OCI-LY3 (cell line): Measurements from ENCODE around the gene MOCOS.

Experiments used
- H2AFZ ChIP-seq: fragments of 200-600, 300-600 bp; shearing (Covaris generic); 2 replicates; pipeline ENCODE4 v1.6.0; 2014; ENCODE audit warnings: antibody characterized with exemption, low read depth, low read length
- H3K27ac ChIP-seq: fragments of 200-600, 300-600 bp; sonication (generic); 2 replicates; pipeline ENCODE4 v1.5.1; 2014; ENCODE audit warnings: mild to moderate bottlenecking, low read length, moderate library complexity, mixed read lengths
- H3K27me3 ChIP-seq: fragments of 200-600, 300-600 bp; sonication (generic); 2 replicates; pipeline ENCODE4 v1.6.1; 2014; ENCODE audit warnings: low read depth, low read length, mixed read lengths
- H3K36me3 ChIP-seq: fragments of 200-600, 300-600 bp; sonication (generic); replicated peaks from 2 replicates; pipeline ENCODE3; 2014; ENCODE audit warnings: low read depth, low read length, mixed read lengths
- H3K4me1 ChIP-seq: fragments of 300-600, 200-600 bp; sonication (generic); 2 replicates; pipeline ENCODE4 v1.6.1; 2014; ENCODE audit warnings: low read length, mixed read lengths
- H3K4me2 ChIP-seq: fragments of 200-600, 300-600 bp; sonication (generic); 2 replicates; pipeline ENCODE4 v1.6.1; 2014; ENCODE audit warnings: low read length, mixed read lengths
- H3K4me3 ChIP-seq: fragments of 300-600, 200-600 bp; sonication (generic); 2 replicates; pipeline ENCODE4 v1.5.1; 2014; ENCODE audit warnings: antibody characterized with exemption, mild to moderate bottlenecking, low read length, moderate library complexity
- H3K79me2 ChIP-seq: fragments of 300-600, 200-600 bp; shearing (Covaris generic); 2 replicates; pipeline ENCODE4 v1.6.1; 2014; ENCODE audit warnings: mild to moderate bottlenecking, low read length, mixed read lengths
- H3K9ac ChIP-seq: fragments of 300-600, 200-600 bp; shearing (Covaris generic); 2 replicates; pipeline ENCODE4 v1.6.0; 2014; ENCODE audit warnings: mild to moderate bottlenecking, low read length, moderate library complexity
- H3K9me3 ChIP-seq: fragments of 200-600, 300-600 bp; shearing (Covaris generic); 2 replicates; pipeline ENCODE4 v1.6.1; 2014; ENCODE audit warnings: low read length, mixed read lengths; ENCODE audit not compliant: insufficient read depth
- H4K20me1 ChIP-seq: fragments of 200-600, 300-600 bp; sonication (generic); 2 replicates; pipeline ENCODE4 v1.6.1; 2016; ENCODE audit warnings: low read length, mixed read lengths; ENCODE audit not compliant: insufficient read depth
- CTCF ChIP-seq: fragments of 200-600, 300-600 bp; sonication (generic); IDR thresholded peaks from 2 replicates; pipeline ENCODE4 v1.5.1; 2014; ENCODE audit warnings: antibody characterized with exemption, low read length, low read depth
- EZH2phosphoT487 ChIP-seq: fragments of 200-600 bp; shearing (Covaris generic); IDR thresholded peaks from 2 replicates; pipeline ENCODE4 v1.6.1; 2018; ENCODE audit warnings: antibody characterized with exemption, mixed run types, low read depth

MOCOS gene

GRCh38 chr18:36153771-36154170 lies 33.5 kb upstream of the MOCOS start:
- Histone ChIP-seq H3K4me3 (no peak overlapping the region), H3K27ac (no peak overlapping the region), H3K4me1 (peaks cover 24% of the 10 kb centered on the region), H4K20me1 (0 out of 2 replicates have a peak, but pooled peaks cover 4% of the 10 kb centered on the region), H3K27me3 (no peaks in the 10 kb centered on the region), H3K9ac (no peak overlapping the region), H3K9me3 (no peaks in the 10 kb centered on the region), H2AFZ (no peak overlapping the region), H3K36me3 (peaks cover 66% of the 10 kb centered on the region), H3K4me2 (no peak overlapping the region), H3K79me2 (0 out of 2 replicates have a peak, but pooled peaks cover 8% of the 10 kb centered on the region)
- no peak for TF ChIP-seq CTCF
- no peak for TF ChIP-seq EZH2phosphoT487

- Histone ChIP-seq H4K20me1 (0 out of 2 replicates have a peak, but pooled peaks cover 4% of the 10 kb centered on the region), H3K36me3 (peaks cover 60% of the 10 kb centered on the region)
- TF ChIP-seq CTCF: no peak
These were observed 31.2 kb upstream of the MOCOS start for GRCh38 chr18:36155851-36156757.

GRCh38 chr18:36157441-36157840 lies 29.9 kb upstream of the MOCOS start:
- no peak overlapping the region for H3K9ac ChIP-seq
- H3K4me3 ChIP-seq: no peak overlapping the region
- no peak overlapping the region for H3K4me2 ChIP-seq
- no peak overlapping the region for H2AFZ ChIP-seq
- H3K9me3 ChIP-seq: no peaks in the 10 kb centered on the region
- no peak overlapping the region for H3K27ac ChIP-seq
- H3K27me3 ChIP-seq: no peaks in the 10 kb centered on the region
- H3K79me2 ChIP-seq: 0 out of 2 replicates have a peak, but pooled peaks cover 4% of the 10 kb centered on the region
- H3K4me1 ChIP-seq: peaks cover 4% of the 10 kb centered on the region; the same call in 1 of the 2 replicates
- TF ChIP-seq CTCF: no peak
- TF ChIP-seq EZH2phosphoT487: no peak
- 0 out of 2 replicates have a peak, but pooled peaks cover 4% of the 10 kb centered on the region for H4K20me1 ChIP-seq
- H3K36me3 ChIP-seq: peaks cover 62% of the 10 kb centered on the region

More at GRCh38 chr18:36155851-36156757, 31.2 kb upstream of the MOCOS start:
- Histone ChIP-seq H3K9me3 (no peaks in the 10 kb centered on the region), H3K27ac (no peak overlapping the region), H3K4me2 (no peak overlapping the region), H3K4me3 (no peak overlapping the region), H2AFZ (no peak overlapping the region), H3K79me2 (0 out of 2 replicates have a peak, but pooled peaks cover 4% of the 10 kb centered on the region), H3K4me1 (peaks cover 4% of the 10 kb centered on the region; the same call in 1 of the 2 replicates), H3K27me3 (no peaks in the 10 kb centered on the region), H3K9ac (no peak overlapping the region)

GRCh38 chr18:36158266-36158867 lies 28.9 kb upstream of the MOCOS start:
- no peaks in the 10 kb centered on the region for H3K27me3 ChIP-seq
- H3K9ac ChIP-seq: no peak overlapping the region
- peaks cover 4% of the 10 kb centered on the region; the same call in 1 of the 2 replicates for H3K4me1 ChIP-seq
- H3K79me2 ChIP-seq: 0 out of 2 replicates have a peak, but pooled peaks cover 4% of the 10 kb centered on the region
- H3K36me3 ChIP-seq: peaks cover 57% of the 10 kb centered on the region
- no peak overlapping the region for H3K4me2 ChIP-seq
- H3K27ac ChIP-seq: no peak overlapping the region
- no peak overlapping the region for H3K4me3 ChIP-seq
- H4K20me1 ChIP-seq: 0 out of 2 replicates have a peak, but pooled peaks cover 4% of the 10 kb centered on the region
- TF ChIP-seq EZH2phosphoT487 (no peak), CTCF (no peak)
- H2AFZ ChIP-seq: no peak overlapping the region
- no peaks in the 10 kb centered on the region for H3K9me3 ChIP-seq
